HepG2 (cell line): ENCODE results near the gene PRM2. TPM values are rescaled to one million over a fixed set of nuclear protein-coding genes. Genes with fewer than 3 reads are reported as not detected.
A peak's percentile ranks its signal among the peaks of the same experiment; 100 is the strongest.

Source experiments
- ATF7-NPFF ChIP-seq: sonication (generic); formaldehyde crosslinking; IDR thresholded peaks from 2 replicates; pipeline ENCODE4 v1.8.1; 2023; ENCODE audit warnings: mild to moderate bottlenecking, low read depth, missing genetic modification reagents, moderate library complexity
- DBP ChIP-seq: sonication (generic); formaldehyde crosslinking; IDR thresholded peaks from 2 replicates; pipeline ENCODE4 v1.4.0; 2020; ENCODE audit warnings: missing genetic modification reagents; ENCODE audit errors: not compliant biosample characterization
- DDIT3 ChIP-seq: sonication (generic); formaldehyde crosslinking; IDR thresholded peaks from 2 replicates; pipeline ENCODE4 v1.4.0; 2020; ENCODE audit warnings: mild to moderate bottlenecking, missing genetic modification reagents
- FOSL2 ChIP-seq: sonication (generic); formaldehyde crosslinking; IDR thresholded peaks from 2 replicates; pipeline ENCODE4 v1.4.0; 2020; ENCODE audit warnings: missing genetic modification reagents
- GTF2F1 ChIP-seq: fragments of 150-350 bp; IDR thresholded peaks from 2 replicates; pipeline ENCODE4 v1.6.1; 2014; ENCODE audit warnings: low read length
- HNRNPUL1 ChIP-seq: fragments of 200-400 bp; formaldehyde crosslinking; IDR thresholded peaks from 2 replicates; pipeline ENCODE4 v1.6.1; 2017; ENCODE audit warnings: low read depth, mild to moderate bottlenecking, low read length, moderate library complexity
- KLF12 ChIP-seq: sonication (generic); formaldehyde crosslinking; IDR thresholded peaks from 2 replicates; pipeline ENCODE4 v1.4.0; 2020; ENCODE audit warnings: missing genetic modification reagents, borderline replicate concordance
- MXD1 ChIP-seq: sonication (generic); formaldehyde crosslinking; IDR thresholded peaks from 2 replicates; pipeline ENCODE4 v1.4.0; 2020; ENCODE audit warnings: mild to moderate bottlenecking, missing genetic modification reagents
- NR2F1 ChIP-seq, 2 experiments: fragments of 450-650 bp in 1 of 2; formaldehyde crosslinking in 1 of 2; IDR thresholded peaks; 2 replicates each; pipeline versions ENCODE4 v1.5.0 to v1.6.1; 2016 to 2020; ENCODE audit warnings: mild to moderate bottlenecking in 1 of 2, missing compliant biosample characterization in 1 of 2, missing genetic modification reagents in 1 of 2, moderate library complexity in 1 of 2
- SAP130 ChIP-seq: IDR thresholded peaks from 2 replicates; pipeline ENCODE4 v1.6.1; 2016; ENCODE audit warnings: low read depth
- SMAD1 ChIP-seq: sonication (generic); formaldehyde crosslinking; IDR thresholded peaks from 2 replicates; pipeline ENCODE4 v1.4.0; 2020; ENCODE audit warnings: missing genetic modification reagents, low read depth, mild to moderate bottlenecking, borderline replicate concordance
- SRSF1 ChIP-seq: fragments of 200-400 bp; formaldehyde crosslinking; optimal IDR thresholded peaks from 2 replicates; pipeline ENCODE3; 2017; ENCODE audit warnings: mild to moderate bottlenecking, low read depth, low read length, moderate library complexity
- SSRP1 ChIP-seq: IDR thresholded peaks from 2 replicates; pipeline ENCODE4 v1.6.1; 2016; ENCODE audit warnings: control low read depth
- YEATS2 ChIP-seq: sonication (generic); formaldehyde crosslinking; IDR thresholded peaks from 2 replicates; pipeline ENCODE4 v1.4.0; 2020; ENCODE audit warnings: missing genetic modification reagents, borderline replicate concordance
- ZBTB39 ChIP-seq: sonication (generic); formaldehyde crosslinking; IDR thresholded peaks from 2 replicates; pipeline ENCODE4 v1.5.0; 2020; ENCODE audit warnings: missing genetic modification reagents
- ZC3H4 ChIP-seq: sonication (generic); formaldehyde crosslinking; IDR thresholded peaks from 2 replicates; pipeline ENCODE4 v1.4.0; 2020; ENCODE audit warnings: missing genetic modification reagents, borderline replicate concordance
- ZNF136 ChIP-seq: sonication (generic); formaldehyde crosslinking; IDR thresholded peaks from 2 replicates; pipeline ENCODE4 v1.8.1; 2022; ENCODE audit warnings: low read depth, mild to moderate bottlenecking, moderate library complexity, missing genetic modification reagents
- ZNF496 ChIP-seq: sonication (generic); formaldehyde crosslinking; IDR thresholded peaks from 2 replicates; pipeline ENCODE4 v1.8.1; 2023; ENCODE audit warnings: mild to moderate bottlenecking, moderate library complexity, missing genetic modification reagents; ENCODE audit not compliant: insufficient replicate concordance
- ZNF564 ChIP-seq: sonication (generic); formaldehyde crosslinking; IDR thresholded peaks from 2 replicates; pipeline ENCODE4 v1.8.1; 2023; ENCODE audit warnings: mild to moderate bottlenecking, missing genetic modification reagents
- ZNF605 ChIP-seq: sonication (generic); formaldehyde crosslinking; IDR thresholded peaks from 2 replicates; pipeline ENCODE4 v1.8.0; 2022; ENCODE audit warnings: mild to moderate bottlenecking, missing genetic modification reagents
- ZNF713 ChIP-seq: sonication (generic); formaldehyde crosslinking; IDR thresholded peaks from 2 replicates; pipeline ENCODE4 v1.4.0; 2020; ENCODE audit warnings: mild to moderate bottlenecking, missing genetic modification reagents
- ZNF770 ChIP-seq: sonication (generic); formaldehyde crosslinking; IDR thresholded peaks from 2 replicates; pipeline ENCODE4 v1.5.0; 2020; ENCODE audit warnings: mild to moderate bottlenecking, missing genetic modification reagents
- polyA plus RNA-seq, 8 experiments: library from polyadenylated mRNA; depleted of rRNA in 3 of 8; stranded (reverse) in 7 of 8; unstranded in 1 of 8; fragments of >200 nt; fragmentation: Illumina TruSeq in 4 of 8; extraction: Trizol in 4 of 8; gene quantifications; 2 replicates each; pipeline versions ENCODE4 v1.2.1 to v1.2.3, GENCODE V29; 2011 to 2016; ENCODE audit warnings: low read depth in 4 of 8, missing spikeins in 1 of 8, mixed read lengths in 1 of 8; ENCODE audit not compliant: insufficient read depth in 1 of 8
- total RNA-seq, 5 experiments: library from RNA; depleted of rRNA; stranded (reverse); fragments of >200 nt; fragmentation: Illumina TruSeq; extraction: Trizol; gene quantifications; 2 replicates each; pipeline ENCODE4 v1.2.3, GENCODE V29; 2016; ENCODE audit warnings: low read depth in 1 of 5

Gene PRM2
- total and polyA plus RNA-seq, 2 of the 13 experiments (the other 11 are each of a cell fraction or from before 2014, with no cell fraction given): 0.54 TPM; not detected in 1

- TF ChIP-seq ZBTB39 (CRISPR knock-in tag): no peak
- no peak for TF ChIP-seq ZNF564
- TF ChIP-seq YEATS2 (CRISPR knock-in tag): no peak
- TF ChIP-seq MXD1 (CRISPR knock-in tag): no peak
- 0 out of 2 replicates have a peak, but pooled peaks have one; percentile 7 for TF ChIP-seq ZNF770
- no peak for TF ChIP-seq DDIT3 (CRISPR knock-in tag)
- 0 out of 2 replicates have a peak, but pooled peaks have one; percentile 25 for TF ChIP-seq FOSL2 (CRISPR knock-in tag)
- no peak for TF ChIP-seq ZNF605
- TF ChIP-seq ZNF496 (CRISPR knock-in tag): no peak
- no peak for TF ChIP-seq ZC3H4 (CRISPR knock-in tag)
- TF ChIP-seq ATF7-NPFF (CRISPR knock-in tag): no peak
- no peak for TF ChIP-seq KLF12 (CRISPR knock-in tag)
- TF ChIP-seq SMAD1 (CRISPR knock-in tag): no peak
- TF ChIP-seq SAP130 (CRISPR knock-in tag): peak; percentile 31
- TF ChIP-seq ZNF713 (CRISPR knock-in tag): no peak
- TF ChIP-seq SRSF1: no peak
- TF ChIP-seq NR2F1 (CRISPR knock-in tag; IDR thresholded peaks at IDR 0.05): peak in 1 of 2 experiments; percentile 79; a peak in 3 of 4 replicates
- TF ChIP-seq SSRP1 (CRISPR knock-in tag): no peak
- TF ChIP-seq GTF2F1: no peak
- no peak for TF ChIP-seq DBP
- TF ChIP-seq ZNF136 (CRISPR knock-in tag): no peak
- no peak for TF ChIP-seq HNRNPUL1
Observed at GRCh38 chr16:11292076-11292748, 15.9 kb upstream of the PRM2 start (continued).
